Neuron (in vitro differentiated cells): Measurements from ENCODE around the gene EIF5A.
"Not testable (repeated sequence)": the region's sequence is repeated elsewhere in the genome, so short reads cannot be mapped to it uniquely, and the experiment has no call there.

Source experiments
- H2AFZ ChIP-seq: one replicate; pipeline ENCODE4 v1.6.1; 2013; ENCODE audit warnings: low read depth, mild to moderate bottlenecking, inconsistent platforms, low read length, moderate library complexity
- H3K27me3 ChIP-seq: one replicate; pipeline ENCODE4 v1.6.1; 2013; ENCODE audit warnings: low read length; ENCODE audit not compliant: insufficient read depth
- H3K36me3 ChIP-seq: one replicate; pipeline ENCODE4 v1.6.1; 2013; ENCODE audit warnings: low read length; ENCODE audit not compliant: insufficient read depth
- H3K4me1 ChIP-seq: one replicate; pipeline ENCODE4 v1.6.1; 2013; ENCODE audit warnings: low read length; ENCODE audit not compliant: insufficient read depth
- H3K4me3 ChIP-seq: 2 replicates; pipeline ENCODE4 v1.5.1; 2013; ENCODE audit warnings: mild to moderate bottlenecking, low read length, moderate library complexity
- H3K9me3 ChIP-seq: one replicate; pipeline ENCODE4 v1.6.1; 2013; ENCODE audit warnings: low read length

Gene EIF5A

GRCh38 chr17:7336240-7337175 lies 29.1 kb downstream of the EIF5A start, which contains the start of gene ACAP1:
Gene ACAP1, plus strand, starts transcription at chr17:7336529. Its CDS starts 206 bp downstream, at chr17:7336735.
- no peaks in the 10 kb centered on the region for H3K9me3 ChIP-seq
- no peaks in the 10 kb centered on the region for H3K36me3 ChIP-seq
- no peak within 1 kb of the TSS for H2AFZ ChIP-seq
- no peaks in the 10 kb centered on the region for H3K27me3 ChIP-seq
- H3K4me3 ChIP-seq, result no peak within 1 kb of the TSS
- H3K4me1 ChIP-seq, result no peaks in the 10 kb centered on the region

GRCh38 chr17:7337600-7337999 lies 30.2 kb downstream of the EIF5A start:
- not testable (repeated sequence) for H3K4me1 ChIP-seq, H3K36me3 ChIP-seq, H3K9me3 ChIP-seq, H3K27me3 ChIP-seq, H3K4me3 ChIP-seq, H2AFZ ChIP-seq

DNA sequence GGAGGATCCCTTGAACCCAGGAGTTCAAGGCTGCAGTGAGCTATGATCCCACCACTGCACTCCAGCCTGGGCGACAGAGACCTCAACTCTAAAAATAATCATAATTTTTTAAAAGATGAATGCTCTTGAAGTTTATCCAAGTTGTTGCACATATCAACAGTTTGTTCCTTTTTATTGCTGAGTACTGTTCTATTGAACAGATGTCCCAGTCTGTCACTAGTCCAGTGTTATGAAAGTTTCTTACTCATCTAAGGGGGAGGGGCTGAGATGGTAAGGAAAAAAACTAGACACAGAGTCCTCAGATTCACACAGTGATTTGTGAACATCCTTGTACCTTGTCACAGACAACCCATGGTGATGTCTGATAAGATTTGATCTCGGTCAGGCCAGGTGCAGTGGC lies 32.8 kb downstream of the EIF5A start:
- Histone ChIP-seq H3K27me3 (peaks cover 2% of the 10 kb centered on the region), H3K4me3 (no peak overlapping the region), H3K36me3 (no peaks in the 10 kb centered on the region), H3K9me3 (no peaks in the 10 kb centered on the region), H3K4me1 (no peaks in the 10 kb centered on the region), H2AFZ (no peak overlapping the region)

DNA sequence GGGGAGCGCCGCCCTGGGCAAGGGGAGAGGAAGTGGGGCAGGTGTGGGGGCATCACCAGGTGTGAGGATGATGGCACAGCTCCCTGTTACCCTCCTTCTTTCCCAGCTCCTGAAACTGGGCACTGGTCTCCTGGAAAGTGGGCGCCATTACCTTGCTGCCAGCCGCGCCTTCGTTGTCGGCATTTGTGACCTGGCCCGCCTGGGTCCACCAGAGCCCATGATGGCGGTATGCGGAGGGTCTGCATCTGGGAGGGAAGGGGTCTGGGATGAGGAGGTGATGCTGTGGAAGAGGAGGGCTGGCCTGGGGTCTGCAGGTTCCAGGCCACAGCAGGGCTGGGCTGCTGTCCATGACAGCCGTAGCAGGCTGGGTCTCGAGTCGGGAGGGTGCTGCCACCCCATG lies 34.4 kb downstream of the EIF5A start:
- Histone ChIP-seq H3K4me1 (no peaks in the 10 kb centered on the region), H2AFZ (no peak overlapping the region), H3K9me3 (no peaks in the 10 kb centered on the region), H3K27me3 (peaks cover 2% of the 10 kb centered on the region), H3K36me3 (no peaks in the 10 kb centered on the region), H3K4me3 (no peak overlapping the region)

GRCh38 chr17:7343250-7343649 lies 35.8 kb downstream of the EIF5A start:
- Histone ChIP-seq H3K36me3 (no peaks in the 10 kb centered on the region), H3K27me3 (peaks cover 2% of the 10 kb centered on the region), H3K9me3 (no peaks in the 10 kb centered on the region), H3K4me1 (no peaks in the 10 kb centered on the region), H3K4me3 (no peak overlapping the region), H2AFZ (no peak overlapping the region)

DNA sequence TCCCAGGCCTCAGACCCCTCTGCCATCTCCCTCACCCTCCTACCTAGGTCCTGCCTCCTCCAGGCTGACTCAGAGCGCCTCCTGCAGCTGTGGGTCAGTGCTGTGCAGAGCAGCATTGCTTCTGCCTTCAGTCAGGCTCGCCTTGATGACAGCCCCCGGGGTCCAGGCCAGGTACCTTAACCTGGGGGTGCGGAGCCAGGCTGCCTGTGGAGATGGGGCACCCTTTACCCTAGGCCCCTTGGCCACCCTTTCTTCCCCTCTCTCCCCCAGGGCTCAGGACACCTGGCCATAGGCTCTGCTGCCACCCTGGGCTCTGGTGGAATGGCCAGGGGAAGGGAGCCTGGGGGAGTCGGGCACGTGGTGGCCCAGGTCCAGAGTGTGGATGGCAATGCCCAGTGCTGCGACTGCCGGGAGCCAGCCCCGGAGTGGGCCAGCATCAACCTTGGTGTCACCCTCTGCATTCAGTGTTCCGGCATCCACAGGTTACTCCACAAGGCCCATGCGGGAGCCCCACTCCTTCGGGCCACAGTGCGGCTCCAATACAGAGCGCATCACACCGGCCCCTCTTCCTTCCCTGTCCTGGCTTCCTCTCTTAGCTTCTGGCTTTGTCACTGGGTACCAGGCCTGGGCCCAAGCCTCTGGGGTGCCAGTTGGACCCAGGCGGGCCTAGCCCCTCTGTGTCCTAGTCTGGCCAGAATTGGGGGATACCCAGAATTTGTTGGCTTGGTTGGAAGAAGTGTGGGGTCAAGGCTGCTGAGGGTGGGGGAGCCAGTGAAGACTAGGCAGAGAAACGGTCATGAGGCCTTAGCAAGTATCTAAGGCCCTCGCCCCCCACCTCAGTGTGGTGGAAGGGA lies 39.6 kb downstream of the EIF5A start:
- no peak overlapping the region for H2AFZ ChIP-seq
- no peak overlapping the region for H3K4me3 ChIP-seq
- H3K36me3 ChIP-seq, result no peaks in the 10 kb centered on the region
- H3K9me3 ChIP-seq, result no peaks in the 10 kb centered on the region
- H3K4me1 ChIP-seq, result peaks cover 21% of the 10 kb centered on the region
- H3K27me3 ChIP-seq, result peaks cover 2% of the 10 kb centered on the region

DNA sequence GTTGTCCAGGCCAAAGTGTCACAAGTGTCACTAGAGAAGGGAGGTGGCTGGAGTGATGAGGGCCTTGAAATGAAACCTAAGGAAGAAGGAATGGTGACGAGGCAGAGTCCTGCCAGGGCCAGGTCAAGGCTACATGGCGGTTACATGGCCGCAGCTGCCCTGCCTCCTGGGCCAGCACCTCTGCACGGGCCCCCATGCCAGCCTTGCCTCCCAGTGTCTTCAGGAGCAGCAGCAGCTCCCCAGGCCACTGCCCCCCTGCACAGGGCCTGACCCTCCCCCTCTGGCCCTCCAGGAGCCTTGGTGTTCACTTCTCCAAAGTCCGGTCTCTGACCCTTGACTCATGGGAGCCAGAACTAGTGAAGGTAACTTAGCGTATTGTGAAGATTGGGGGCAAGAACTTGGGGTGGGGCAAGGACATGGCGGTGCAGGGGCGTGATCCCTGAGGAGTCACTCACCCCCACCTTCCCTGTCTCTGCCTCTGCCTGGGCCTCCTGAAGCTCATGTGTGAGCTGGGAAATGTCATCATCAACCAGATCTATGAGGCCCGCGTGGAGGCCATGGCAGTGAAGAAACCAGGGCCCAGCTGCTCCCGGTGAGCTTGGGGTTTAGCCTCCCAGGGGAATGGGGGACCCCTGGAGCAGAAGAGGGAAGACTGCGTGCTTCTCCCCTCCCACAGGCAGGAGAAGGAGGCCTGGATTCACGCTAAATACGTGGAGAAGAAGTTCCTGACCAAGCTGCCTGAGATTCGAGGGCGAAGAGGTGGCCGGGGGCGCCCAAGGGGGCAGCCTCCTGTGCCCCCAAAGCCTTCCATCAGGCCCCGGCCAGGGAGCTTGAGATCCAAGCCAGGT lies 40.4 kb downstream of the EIF5A start:
- Histone ChIP-seq H2AFZ (no peak overlapping the region), H3K9me3 (no peaks in the 10 kb centered on the region), H3K36me3 (no peaks in the 10 kb centered on the region), H3K4me1 (peaks cover 26% of the 10 kb centered on the region), H3K4me3 (no peak overlapping the region), H3K27me3 (peaks cover 2% of the 10 kb centered on the region)

GRCh38 chr17:7348478-7349242 lies 41.2 kb downstream of the EIF5A start:
- H2AFZ ChIP-seq, result no peak overlapping the region
- peaks cover 35% of the 10 kb centered on the region for H3K4me1 ChIP-seq
- H3K36me3 ChIP-seq, result no peaks in the 10 kb centered on the region
- no peak overlapping the region for H3K4me3 ChIP-seq
- no peaks in the 10 kb centered on the region for H3K9me3 ChIP-seq
- H3K27me3 ChIP-seq, result peaks cover under 1% of the 10 kb centered on the region

DNA sequence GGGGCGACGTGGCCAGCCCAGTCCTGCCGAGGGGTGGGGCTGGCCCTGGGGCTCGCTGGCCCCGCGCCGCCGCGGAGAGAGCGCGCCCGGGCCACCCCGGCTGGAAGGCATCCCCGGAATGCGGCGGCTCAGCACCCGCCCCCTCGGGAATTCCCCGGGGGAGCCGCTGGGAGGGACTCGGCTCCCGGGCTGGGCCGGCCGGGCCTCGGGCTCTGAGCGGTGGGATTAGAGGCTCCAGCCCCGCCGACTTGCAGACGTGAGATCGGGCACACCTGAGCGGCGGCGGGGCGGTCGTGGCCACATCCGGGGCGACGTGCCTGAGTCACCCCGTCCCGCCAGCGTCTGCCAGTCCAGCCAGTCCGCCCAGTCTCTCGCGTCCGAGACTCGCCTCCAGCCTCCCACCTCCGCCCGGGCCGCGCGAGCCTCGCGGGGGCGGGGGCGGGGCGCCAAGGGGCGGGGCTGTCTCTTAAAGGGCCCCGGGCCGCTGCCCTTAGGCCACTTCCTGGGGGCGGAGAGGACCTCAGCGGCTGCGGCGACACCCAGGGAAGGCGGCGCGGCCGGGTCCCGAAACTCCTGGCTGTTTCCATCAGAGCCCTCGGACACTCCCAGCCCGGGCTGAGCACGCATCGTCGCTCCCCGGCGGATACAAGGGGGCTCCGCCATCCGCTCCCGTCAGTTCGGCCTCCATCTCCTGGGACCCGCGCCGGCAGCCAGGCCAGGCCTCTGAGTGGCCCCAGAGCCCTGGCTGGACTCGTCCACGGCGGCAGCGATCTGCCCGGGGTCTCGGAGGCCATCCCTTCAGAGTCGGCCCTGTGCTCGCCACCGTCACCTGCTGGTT lies 44.5 kb downstream of the EIF5A start, which contains the start of gene KCTD11:
TSS of gene KCTD11 (plus strand) at position 498 of the 838 bp plus-strand sequence.
- no peaks in the 10 kb centered on the region for H3K9me3 ChIP-seq
- H3K27me3 ChIP-seq, result no peaks in the 10 kb centered on the region
- peak within 1 kb of the TSS; percentile 9 for H2AFZ ChIP-seq
- H3K4me1 ChIP-seq, result peaks cover 62% of the 10 kb centered on the region
- no peaks in the 10 kb centered on the region for H3K36me3 ChIP-seq
- peak within 1 kb of the TSS; percentile 68 for H3K4me3 ChIP-seq

- no peaks in the 10 kb centered on the region for H3K27me3 ChIP-seq
- no peaks in the 10 kb centered on the region for H3K36me3 ChIP-seq
- H3K4me1 ChIP-seq, result peaks cover 62% of the 10 kb centered on the region
- H2AFZ ChIP-seq, result peak overlapping the region; percentile 9
- H3K4me3 ChIP-seq, result peak overlapping the region; percentile 68
- no peaks in the 10 kb centered on the region for H3K9me3 ChIP-seq
Observed at GRCh38 chr17:7352503-7352889, 45.1 kb downstream of the EIF5A start.

DNA sequence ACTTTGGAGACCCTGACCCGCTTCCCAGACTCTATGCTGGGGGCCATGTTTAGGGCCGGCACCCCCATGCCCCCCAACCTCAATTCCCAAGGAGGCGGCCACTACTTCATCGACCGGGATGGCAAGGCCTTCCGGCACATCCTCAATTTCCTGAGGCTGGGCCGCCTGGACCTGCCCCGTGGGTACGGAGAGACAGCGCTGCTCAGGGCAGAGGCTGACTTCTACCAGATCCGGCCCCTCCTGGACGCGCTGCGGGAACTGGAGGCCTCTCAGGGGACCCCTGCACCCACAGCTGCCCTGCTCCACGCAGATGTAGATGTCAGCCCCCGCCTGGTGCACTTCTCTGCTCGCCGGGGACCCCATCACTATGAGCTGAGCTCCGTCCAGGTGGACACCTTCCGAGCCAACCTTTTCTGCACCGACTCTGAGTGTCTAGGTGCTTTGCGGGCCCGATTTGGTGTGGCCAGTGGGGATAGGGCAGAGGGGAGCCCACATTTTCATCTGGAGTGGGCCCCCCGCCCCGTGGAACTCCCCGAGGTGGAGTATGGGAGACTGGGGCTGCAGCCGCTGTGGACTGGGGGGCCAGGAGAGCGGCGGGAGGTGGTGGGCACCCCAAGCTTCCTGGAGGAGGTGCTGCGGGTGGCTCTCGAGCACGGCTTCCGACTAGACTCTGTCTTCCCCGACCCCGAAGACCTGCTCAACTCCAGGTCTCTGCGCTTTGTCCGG lies 45.6 kb downstream of the EIF5A start:
- no peaks in the 10 kb centered on the region for H3K27me3 ChIP-seq
- H3K4me1 ChIP-seq, result peaks cover 62% of the 10 kb centered on the region
- peak overlapping the region; percentile 68 for H3K4me3 ChIP-seq
- H3K36me3 ChIP-seq, result no peaks in the 10 kb centered on the region
- H2AFZ ChIP-seq, result no peak overlapping the region
- H3K9me3 ChIP-seq, result no peaks in the 10 kb centered on the region
